AG20443 (cell line): ENCODE results near the gene RSPH6A.

Experiments used
- DNase-seq: peaks from one replicate; pipeline ENCODE4 v3.0.0; 2012; ENCODE audit warnings: low spot score, mixed read lengths

RSPH6A gene

DNA sequence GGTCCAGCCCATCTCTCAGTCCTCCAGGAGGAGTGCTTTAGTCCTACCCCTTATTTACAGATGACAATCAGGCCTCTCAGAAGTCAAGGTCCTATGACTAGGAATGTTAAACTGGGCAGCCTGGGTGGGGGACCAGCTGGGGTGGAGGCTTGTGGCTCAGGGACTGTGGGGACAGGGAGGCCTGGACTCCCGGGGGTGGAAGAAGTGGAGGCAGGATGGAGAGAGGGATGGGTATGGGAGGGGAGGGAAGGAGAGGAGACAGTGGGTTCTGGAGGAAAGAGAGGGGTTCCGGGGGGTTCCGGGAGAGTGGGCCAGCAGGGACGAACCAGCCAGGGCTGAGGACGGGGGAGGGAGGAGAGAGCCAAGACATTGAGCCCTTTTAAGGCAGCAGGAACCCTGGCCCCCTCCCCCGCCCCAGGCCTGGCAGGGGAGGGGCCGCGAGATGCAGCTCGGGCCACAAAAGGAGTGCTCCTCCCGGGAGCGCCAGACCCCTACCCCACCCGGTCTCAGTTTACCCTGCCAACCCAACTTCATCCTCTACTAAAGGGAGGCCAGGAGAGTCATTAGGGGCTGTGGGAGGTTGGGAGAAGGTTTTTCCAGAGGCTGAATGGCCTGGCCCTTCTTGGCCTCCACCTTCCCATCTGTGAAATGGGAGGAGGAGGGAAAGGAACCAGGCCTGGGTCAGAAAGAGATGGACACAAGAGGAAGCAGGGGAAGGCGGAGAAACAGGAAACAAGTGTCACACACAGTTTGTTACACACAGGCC, 34.5 kb downstream of the RSPH6A start:
- DNase-seq, result no peak

DNA sequence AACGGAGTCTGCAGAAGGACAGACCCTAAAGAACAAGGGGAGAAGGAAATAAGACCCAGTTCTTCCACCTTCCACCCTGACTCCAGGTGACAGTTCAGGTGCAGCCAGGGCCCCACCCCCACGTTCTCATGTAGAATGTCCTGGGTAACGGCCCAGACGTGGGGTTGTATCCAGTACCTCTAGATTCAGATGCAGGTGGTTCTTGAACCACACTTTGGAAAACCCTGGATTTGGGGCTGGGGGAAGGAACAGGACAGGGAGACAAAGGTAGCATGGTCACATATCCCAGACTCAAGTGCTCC, 35.0 kb downstream of the RSPH6A start:
- no peak for DNase-seq

DNA sequence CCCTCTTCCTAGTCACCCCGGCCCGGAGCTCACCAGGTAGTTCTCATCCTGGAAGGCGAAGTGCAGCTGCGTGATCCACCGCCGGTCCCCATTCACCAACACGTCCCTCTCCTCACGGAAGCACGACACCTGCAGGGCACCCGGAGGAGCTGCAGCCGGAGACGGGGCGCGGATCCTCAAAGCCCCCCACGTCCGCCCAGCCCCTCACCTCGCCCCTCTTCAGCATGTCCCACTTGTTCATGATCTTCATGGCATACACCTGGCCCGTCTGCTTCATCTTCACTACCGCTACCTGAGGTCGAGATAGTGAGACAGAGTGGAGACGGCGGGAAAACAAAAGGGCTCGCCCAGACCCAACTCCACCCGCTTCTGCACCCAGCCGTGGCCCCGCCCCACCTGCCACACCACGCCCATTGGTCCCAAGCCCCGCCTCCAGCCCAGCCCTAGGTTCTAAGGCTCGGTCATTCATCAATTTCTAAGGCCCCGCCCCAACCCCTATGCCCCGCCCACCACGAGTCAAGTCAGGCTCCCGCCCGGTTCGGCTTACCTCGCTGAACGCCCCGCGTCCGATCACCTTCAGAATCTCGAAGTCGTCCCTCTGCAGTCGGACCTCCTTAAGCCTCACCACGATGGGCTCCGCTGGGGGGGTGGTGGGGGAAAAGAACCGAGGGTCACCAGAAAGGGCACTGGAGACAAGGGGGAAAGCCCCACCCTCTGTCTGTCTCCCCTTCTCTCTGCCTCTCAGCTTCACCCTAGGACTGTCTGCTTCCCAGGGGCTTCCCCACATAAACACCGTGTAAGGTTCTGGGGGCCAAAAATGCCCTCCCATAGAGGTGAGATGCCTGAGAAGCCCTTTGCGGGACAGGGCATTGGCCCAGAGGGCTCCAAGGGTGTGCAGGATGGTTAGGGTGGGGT, 35.6 kb downstream of the RSPH6A start:
- DNase-seq, result peak; percentile 82

DNA sequence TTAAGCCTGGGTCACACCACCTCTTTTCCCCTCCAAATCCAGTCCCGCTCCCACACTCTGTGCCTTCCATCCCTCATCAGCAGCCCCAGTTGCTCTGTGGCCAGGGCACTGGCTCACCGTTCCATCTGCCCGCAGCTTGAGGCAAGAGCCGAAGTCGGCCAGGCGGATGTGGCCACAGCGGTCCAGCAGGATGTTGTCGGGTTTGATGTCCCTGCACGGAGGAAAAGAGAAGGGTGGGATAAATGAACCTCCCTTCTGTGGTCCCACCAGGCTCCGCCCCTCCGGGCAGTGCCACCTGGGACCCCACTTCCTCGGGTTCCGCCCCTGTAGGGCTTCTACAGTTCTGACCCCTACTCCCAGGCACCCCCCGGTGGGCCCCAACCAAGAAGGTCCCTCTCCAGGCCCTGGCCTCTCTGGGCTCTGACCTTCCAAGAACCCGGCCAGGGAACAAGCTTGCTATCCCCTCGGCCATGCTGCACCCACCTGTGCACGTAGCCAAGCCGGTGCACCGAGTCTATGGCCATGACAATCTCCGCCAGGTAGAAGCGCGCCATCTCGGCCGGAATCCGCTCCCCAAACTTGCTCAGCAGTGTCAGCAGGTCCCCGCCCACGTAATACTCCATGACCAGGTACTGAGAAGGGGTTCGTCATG, 37.0 kb downstream of the RSPH6A start:
- no peak for DNase-seq

DNA sequence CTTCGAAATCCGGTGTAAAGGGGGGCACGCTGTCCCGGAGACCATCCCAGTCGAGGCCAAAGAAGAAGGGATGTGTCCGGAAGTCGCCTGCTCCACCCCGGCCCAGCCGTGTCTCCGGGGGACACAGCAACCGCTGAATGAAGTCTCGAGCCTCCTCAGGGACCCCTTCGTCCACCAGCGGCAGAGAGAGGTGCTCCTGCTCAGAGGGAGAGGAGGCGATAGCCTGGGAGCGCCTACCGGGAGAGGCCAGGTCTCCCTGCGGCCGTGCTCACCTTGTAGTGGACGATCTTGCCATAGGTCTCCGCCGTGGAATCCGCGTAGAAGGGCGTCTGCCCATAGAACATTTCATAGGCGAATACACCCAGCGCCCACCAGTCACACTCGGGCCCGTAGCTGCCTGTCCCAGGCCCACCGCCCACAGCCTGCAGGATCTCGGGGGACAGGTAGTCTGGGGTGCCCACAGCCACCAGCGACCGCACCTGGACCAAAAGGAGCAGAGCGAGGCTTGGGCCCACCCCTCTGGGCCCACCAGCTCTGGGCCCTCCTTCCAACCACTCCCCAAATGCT, 37.6 kb downstream of the RSPH6A start:
- no peak for DNase-seq

DNA sequence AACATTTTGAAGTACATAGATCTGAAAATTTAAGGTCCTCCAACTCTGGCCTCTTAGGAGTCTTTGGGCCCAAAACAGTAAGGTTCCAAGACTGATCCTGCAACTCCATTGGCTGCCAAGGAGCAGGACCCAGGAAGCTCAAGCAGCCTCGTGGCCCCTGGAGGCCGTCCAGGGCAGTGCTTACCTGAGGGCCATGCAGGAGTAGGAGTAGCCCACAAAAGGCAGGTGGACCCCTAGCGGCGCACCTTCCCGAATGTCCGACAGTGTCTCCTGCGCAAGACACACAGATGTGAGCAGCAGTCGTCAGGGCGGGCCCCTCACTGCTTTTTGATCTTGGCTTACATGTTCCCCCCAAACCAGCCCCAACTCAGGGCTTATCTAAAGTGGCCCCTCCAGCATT, 40.3 kb downstream of the RSPH6A start:
- no peak for DNase-seq

DNA sequence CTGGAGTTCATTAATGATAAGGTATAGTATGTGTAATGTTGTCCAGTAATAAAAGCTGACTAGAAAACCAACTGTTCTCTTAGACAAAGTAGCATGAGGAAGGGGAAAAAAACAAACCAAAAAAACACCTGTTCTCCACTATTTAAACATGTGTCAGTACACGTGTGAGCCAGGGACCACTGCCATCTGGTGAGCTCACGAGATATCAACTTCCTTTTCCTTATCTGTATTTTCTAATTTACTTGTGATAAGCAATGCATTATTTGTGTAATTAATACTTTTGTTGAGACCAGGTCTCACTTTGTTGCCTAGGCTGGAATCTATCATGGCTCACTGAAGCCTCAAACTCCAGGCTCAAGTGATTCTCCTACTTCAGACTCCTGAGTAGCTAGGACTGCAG, 41.7 kb downstream of the RSPH6A start:
- no peak for DNase-seq

DNA sequence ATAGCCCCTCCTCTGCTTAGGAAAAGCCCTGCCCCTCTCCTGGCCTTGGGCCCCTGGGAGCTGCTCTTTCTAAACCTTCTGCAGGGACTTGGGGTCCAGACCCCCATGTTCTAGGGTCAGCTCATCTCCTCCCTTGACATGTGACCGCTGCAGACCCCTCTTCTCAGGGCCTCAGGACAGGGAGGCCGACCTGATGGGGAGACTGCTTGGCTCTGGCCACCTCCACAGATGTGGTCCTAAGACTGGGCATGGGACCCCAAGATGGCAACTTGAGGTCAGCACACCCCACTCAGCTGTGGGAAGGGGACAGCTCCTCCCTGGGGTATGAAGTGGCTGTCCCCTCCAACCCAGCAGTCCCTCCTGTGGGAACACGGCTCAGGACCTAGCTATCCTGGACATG, 42.2 kb downstream of the RSPH6A start:
- no peak for DNase-seq

DNA sequence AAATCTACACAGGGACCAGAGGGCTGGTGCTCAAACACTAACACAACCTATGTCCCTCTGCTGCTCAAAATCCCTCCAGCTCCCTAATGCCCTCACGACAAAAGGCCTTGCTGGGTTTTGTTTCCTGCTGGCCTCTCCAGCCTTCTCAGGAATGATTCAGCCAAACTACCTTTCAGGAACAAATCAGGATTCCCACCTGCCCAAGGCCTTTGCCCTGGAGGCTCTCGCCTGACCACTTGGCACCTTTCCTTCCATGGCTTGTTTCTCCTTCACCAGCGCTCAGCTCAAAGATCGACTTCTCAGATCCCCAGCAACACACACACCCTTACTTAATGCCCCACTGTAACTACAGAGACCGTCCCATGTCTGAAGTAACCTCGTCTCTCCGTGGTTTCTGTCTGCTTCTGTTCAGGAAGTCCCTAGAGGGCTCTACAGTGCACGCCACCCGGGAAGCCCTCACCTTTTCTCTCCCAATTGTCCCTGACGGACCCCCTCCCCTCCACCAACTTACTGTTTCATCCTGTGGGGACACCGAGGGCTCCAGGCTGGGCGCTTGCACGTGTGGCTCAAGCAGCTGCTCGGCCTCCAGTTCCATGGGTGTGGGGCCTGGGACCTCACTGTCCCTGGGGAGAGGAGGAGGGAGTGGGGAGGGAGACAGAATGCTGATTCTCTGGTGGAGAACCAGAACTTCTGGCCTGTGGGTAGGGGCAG, 42.8 kb downstream of the RSPH6A start:
- no peak for DNase-seq

DNA sequence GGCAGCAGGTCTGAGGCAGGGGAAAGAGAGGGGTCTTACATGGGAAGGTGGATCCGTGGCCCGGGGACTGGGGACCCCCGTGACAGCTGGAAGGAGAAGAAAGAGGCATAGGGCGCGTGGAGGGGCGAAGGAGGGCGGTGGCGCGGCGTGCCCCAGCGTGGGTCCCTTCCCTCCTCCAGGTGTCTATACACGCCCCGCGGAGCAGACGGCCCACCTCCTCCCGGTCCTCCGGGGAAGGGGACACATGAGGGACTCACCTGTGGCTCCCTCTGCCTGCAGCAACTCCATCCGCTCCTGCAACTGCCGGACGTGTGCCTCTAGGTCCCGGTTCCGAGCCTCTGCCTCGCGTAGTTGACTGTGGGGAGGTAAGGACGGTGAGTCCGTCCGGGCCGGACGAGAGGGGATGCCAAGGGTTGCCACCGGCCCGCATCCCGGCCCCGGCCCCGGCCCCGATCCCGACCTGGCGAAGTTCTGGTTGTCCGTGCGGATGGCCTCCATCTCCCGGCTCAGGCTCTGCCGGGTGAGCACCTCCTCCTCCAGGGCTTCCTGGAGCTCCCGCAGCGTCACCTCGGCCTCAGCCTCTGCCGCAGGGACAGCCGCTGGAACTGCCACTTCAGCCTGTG, 43.7 kb downstream of the RSPH6A start:
- no peak for DNase-seq

DNA sequence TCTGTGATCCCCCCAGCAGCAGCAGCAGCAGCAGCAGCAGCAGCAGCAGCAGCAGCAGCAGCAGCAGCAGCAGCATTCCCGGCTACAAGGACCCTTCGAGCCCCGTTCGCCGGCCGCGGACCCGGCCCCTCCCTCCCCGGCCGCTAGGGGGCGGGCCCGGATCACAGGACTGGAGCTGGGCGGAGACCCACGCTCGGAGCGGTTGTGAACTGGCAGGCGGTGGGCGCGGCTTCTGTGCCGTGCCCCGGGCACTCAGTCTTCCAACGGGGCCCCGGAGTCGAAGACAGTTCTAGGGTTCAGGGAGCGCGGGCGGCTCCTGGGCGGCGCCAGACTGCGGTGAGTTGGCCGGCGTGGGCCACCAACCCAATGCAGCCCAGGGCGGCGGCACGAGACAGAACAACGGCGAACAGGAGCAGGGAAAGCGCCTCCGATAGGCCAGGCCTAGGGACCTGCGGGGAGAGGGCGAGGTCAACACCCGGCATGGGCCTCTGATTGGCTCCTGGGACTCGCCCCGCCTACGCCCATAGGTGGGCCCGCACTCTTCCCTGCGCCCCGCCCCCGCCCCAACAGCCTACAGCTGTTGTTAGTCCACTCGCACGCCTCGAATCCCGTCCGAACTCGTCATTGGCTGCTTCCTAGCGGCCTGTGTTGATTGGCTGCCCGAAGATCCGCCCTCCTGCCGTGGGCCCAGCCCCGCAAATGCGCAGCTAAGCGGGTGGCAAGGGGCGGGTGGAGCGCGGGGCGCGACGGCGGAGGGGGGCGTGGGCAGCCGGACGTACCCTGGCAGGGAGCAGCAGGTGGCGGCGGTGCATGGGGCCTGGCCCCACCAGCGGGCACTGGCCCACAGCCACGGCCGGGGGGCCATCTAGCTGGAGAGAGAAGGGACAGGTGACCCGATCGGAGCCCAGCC, 44.7 kb downstream of the RSPH6A start:
- peak; percentile 95 for DNase-seq

DNA sequence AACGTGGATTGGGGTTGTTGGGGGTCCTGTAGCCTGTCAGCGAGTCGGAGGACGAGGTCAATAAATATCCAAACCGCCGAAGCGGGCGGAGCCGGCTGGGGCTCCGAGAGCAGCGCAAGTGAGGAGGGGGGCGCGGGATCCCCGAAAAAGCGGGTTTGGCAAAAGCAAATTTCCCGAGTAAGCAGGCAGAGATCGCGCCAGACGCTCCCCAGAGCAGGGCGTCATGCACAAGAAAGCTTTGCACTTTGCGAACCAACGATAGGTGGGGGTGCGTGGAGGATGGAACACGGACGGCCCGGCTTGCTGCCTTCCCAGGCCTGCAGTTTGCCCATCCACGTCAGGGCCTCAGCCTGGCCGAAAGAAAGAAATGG, 45.3 kb downstream of the RSPH6A start:
- no peak for DNase-seq

DNA sequence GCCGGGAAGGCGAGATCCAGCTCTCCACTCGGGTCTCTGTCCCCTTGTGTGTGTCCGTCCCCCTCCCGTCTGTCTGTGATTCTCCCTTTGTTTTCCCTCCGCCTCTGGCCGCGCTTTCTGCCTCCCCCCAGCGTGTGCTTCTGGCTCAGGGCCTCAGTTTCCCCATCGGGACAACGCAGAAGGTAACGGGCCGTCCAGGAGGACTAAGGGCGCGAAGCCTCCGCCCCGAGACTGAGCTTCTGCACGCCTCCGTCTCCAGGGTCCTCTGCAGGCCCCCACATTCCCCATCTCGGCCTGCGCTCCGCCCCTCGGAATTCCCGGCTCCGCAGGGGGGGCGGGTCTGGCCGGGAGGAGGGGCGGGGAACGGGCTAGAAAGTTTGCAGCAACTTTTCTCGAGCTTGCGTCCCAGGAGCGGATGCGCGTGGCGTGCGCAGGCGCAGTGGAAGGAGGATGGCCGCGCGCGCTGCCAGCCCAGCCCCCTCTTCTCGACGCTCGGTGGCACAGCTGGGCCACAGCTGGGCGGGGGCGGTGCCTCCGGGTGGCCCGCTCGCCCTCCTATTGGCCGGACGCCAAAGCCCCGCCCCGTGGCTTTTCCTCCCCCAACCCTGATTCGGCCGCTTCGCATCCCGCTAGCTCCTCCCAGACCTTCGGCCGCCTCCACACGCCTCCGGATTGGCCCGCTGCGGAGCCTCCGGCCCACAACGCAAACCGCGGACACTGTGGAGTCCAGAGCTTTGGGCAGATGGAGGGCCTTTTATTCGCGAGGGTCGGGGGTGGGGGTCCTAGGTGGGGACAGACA, 45.9 kb downstream of the RSPH6A start, which contains the start of gene SIX5:
SIX5 (minus strand) TSS at position 269 of the 799 bp plus-strand sequence. CDS start 408 bp downstream, outside the sequence.
- peak; percentile 98 for DNase-seq

DNA sequence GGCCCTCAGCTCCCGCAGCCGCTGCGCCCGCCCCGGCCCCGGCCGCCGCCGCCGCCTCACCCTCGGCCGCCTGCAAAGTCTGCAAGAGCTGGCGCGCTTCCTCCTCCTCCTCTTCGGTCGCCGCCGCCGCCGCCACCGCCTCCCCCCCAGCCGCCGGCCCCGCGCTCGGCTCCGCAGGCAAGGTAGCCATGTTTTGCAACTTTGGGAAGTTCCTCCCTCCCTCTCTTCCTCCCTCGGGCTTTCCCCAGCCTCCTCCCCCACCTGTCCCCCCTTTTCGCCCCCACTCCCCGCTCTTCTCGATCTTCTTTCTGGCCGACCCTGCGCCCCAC, 46.5 kb downstream of the RSPH6A start:
- no peak for DNase-seq

DNA sequence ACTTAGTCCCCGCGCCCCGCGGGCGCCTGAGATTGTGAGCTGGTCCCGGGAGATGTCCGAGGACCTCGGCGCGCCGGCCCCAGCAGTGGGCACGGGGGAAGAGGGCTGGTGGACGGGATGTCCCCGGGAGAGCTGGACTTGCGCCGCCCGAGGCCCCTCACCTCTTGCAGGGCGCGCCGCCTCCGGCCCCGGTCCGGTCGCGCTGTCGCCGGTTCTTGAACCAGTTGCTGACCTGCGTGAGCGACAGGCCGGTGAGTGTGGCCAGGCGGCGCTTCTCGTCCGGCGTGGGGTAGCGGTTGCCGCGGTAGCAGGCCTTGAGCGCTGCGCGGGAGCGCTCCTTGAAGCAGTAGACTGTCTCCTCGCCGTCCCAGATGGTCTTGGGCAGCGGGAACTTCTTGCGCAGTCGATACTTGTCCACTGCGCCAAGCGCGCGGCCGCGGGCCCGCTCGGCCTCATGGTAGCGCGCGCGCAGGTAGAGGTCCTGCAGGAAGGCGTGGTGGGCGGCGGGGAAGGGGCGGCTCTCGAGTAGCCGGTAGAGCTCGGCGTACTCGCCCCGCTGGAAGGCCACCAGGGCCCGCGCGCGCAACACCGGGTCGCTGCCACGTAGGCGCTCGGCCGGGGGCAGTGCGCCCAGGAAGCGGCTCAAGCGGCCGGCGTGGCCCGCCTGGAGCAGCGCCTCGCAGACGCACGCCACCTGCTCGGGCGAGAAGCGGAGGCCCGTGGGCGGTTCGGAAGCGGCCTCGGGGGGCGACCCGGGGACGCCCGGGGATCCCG, 47.0 kb downstream of the RSPH6A start:
- DNase-seq, result peak; percentile 47

DNA sequence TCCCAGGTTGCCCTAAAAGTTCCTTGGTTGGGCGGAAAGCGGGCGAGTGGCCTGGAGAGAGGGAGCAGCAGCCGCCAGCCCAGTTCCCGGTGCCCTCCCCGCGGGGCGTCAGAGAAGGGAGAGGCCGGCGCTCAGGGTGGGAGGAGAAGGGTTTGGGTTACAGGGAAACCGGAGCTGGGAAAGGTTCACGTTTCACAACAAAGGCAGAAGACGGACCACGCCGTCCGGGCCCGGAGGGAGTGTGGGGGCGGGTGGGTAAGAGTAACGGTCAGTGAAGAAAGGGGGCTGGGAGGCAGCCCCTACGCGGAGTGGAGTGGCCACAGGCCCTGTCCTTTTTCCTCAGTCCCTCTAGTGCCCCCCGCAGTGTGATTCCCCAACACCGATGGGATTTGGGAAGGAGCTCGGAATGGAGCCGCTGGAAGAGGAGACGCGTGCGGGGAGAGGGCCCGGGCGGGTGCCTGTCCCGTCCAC, 47.7 kb downstream of the RSPH6A start:
- peak; percentile 87 for DNase-seq

DNA sequence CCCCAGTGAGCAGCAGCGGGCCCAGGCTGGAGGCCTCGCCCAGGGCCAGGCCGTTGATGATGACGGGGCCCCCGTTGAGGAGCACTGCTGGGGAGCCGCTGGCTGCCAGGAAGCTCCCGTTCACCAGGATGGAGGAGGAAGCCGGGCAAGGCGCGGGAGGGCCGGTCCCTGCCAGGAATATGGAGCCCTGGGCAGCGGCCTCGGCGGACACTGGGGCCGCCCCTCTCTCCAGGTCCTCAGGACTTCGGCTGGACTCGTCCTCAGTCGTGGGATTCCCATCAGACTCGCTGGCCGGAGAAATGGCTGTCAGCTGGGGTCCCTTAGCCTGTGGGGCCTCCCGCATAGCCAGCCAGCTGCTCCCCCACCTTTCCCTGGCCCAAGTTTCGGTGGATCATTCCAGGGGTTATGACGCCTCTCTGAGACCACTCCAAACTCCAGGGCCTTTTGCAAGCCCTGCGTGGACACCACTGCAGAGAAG, 48.2 kb downstream of the RSPH6A start:
- DNase-seq, result peak; percentile 62

DNA sequence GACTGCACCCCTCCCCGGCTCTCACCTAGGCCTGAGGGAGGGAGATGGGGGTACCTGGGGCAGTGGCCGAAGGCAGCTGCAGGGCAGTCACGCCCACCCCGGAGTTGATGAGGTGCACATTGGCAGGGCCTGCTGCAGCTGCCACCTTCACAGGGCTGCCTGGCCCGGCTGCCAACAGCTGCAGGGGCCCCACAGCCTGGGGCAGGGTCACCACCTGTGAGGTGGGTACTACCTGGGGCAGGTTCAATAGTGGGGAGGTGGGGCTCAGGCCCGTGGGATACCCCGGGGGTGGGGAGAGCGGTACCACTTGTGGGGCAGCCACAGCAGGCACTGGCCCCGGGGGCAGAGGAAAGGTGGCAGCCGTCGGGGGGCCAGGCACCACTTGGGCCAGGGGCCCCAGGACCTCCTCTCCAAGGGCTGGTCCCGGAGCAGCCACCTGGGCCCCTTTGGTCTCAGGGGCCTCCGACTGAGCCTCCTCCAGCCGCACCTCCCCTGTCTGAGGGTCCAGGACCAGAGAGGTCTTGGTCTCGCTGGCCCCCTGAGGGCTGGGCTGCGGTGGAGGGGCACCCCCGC, 48.7 kb downstream of the RSPH6A start:
- no peak for DNase-seq
